Activated T-cell treated with anti-CD3 and anti-CD28 coated beads for 24 hours (primary cell): ENCODE data around the gene MAN2B2.
A peak's percentile ranks its signal among the peaks of the same experiment; 100 is the strongest.
"Not testable (repeated sequence)": the region's sequence is repeated elsewhere in the genome, so short reads cannot be mapped to it uniquely, and the experiment has no call there.

Source experiments
- DNase-seq: peaks from one replicate; pipeline ENCODE4 v3.0.0-alpha.2; 2020; ENCODE audit warnings: low read depth

The MAN2B2 gene

DNA sequence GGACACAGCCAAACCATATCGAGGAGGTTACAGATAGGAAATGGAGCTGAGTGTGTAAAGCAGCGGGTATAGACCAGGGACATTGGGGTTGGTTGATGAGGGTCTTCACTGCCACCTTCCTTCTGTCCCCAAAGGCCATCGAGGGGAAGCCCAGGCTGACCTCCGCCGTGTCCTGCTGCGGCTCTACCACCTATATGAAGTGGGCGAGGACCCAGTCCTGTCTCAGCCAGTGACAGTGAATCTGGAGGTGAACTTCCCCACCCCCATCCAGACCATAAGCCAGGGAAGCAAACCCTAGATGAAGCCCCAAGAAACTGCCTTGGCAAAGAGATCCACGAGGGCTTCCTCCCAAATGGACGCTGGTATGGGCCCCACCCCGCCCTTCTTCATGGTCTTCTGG, 42.3 kb downstream of the MAN2B2 start:
- DNase-seq: no peak

DNA sequence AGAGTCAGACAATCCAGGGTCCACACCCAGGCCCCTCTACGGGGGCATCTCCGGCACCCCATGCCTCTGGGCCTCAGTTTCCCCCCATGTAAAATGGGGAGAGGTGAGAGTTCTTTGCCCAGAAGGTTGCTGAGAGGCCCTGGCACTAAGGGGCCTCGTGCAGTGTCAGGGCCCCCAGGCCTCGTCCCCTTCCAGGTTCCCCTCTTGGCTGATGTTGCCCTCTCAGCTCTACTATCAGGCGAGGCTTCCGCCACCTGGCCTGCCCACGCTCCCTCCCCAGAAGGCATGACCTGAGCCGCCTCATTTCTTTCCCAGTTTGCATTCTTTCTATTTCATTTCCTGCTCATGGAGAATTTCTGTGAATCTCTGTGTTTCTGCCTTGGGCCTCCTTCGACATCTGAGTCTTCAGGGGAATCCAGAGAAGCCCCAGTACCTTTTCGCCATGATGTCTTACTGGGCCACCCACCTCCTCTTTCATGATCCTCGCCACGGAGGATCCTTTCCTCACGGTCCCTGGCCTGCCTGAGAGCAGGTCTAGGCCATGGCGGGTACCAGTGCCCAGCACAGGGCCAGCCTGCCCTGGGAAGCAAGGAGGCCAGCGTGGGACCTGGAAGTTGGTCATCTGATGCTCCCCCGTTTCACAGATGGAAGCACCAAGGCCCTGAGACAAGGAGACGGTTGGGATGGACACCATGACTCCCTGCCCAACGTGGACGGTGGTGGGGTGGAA, 43.6 kb downstream of the MAN2B2 start:
- DNase-seq: no peak

DNA sequence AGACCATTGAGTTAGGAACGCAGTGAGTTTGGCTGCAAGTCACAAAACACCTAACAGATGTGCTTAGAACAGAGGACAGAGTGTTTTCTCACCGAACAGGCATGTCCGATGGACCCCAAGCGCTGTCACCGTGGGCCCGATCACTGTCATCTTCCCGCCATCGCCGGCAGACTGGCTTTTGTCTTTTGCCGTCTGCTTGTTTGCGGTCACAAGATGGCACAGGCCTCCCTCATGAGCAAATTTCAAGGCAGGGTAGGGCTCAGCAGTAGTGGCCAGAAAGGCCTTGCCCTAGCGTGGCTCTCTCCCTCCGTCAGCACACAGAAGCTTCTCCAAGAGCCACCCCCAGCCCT, 44.1 kb downstream of the MAN2B2 start:
- no peak for DNase-seq

DNA sequence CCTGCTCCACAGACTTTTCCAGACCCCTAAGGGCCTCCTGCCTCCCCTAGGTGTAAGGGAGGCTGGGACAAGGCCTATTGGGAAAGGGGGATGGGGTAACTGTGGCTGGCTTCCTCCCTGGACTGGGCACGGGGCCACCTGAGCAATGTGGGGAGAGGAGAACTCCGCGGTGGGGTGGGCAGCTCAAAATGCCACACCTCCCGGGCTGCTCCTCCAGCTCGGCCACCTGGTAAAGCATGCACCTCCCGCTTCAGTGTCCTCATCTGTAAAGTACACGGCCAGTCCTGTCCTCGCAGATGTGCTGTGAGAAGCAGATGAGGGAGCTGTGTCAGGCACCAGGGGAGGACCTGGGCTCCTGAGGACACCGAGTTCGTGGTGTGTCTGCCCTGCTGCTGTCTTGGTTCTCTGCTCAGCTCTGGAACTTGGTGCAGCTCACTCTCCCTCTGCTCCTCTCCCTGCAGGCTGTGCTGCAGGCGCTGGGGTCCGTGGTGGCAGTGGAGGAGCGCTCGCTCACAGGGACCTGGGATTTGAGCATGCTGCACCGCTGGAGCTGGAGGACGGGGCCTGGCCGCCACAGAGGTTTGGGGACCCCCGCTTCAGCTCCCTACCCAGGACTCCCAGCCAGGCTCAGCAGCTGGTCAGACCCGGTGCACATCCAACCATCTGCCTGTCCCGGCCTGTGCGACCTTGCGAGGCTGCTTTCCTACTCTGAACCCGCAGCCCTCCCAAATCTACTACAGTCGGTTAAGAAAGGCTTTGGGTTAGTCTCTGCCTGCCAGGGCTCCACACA, 44.7 kb downstream of the MAN2B2 start:
- no peak for DNase-seq

DNA sequence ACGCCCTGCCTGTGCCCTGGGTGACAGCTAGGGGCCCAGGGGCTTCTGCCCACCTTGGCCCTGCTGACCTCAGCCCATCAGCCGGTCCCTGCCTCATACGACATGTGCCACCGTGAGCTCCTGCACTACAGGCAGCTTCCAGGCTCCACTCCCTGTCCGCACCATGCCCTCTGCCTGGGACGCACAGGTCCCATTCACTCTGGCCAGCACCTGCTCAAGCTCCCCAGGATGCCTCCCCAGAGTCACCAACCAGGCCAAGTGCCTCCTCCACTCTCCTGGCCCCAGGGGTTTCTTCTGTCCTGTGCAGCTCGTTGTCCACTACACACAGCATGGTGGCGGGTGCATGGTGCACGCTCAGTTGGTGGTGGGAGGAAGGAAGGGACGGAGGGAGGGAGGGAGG, 45.3 kb downstream of the MAN2B2 start:
- DNase-seq: no peak

DNA sequence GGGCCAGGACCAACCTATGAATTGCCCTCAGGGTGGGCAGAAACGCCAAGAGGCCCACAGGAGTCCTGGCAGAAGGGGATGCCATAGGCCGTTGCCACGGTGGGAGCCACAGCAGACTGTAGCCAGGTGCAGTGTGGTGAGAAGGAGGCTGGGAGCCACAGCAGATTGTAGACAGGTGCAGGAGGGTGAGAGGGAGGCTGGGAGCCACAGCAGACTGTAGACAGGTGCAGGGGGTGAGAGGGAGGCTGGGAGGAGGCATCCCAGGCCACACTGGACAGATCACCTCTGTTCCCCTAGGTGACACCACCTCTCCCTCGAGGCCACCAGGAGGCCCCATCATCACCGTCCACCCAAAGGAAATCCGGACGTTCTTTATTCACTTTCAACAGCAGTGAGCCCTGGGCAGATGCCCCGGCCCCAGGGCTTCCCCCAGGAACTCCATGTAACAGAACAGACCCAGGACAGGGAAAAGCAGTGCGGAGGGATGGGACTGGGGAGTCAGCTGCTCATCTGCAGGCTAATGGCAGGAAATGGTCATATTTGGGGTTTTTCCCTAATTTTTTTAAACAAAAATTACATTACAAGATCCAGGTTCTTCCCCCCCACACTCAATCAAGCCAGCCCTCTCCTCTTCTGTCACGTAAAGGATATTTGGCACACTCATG, 46.0 kb downstream of the MAN2B2 start:
- no peak for DNase-seq

DNA sequence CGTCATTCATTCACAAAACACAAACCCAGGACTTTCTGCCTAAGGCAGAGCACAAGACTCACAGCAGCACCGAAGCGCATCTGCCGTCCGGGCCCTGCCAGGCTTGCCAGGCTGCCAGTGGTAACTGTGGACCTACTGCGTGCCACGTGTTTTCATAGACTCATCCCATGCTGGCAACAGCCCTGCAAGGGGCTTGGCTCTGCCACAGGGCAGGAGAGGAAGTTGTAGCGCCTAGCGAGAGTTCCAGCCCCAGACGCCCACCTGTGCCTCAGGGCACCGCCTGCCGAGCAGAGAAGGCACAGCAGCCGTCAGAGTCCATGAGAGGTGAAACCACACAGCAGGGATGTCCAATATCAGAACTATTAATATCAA, 46.6 kb downstream of the MAN2B2 start:
- DNase-seq: no peak

DNA sequence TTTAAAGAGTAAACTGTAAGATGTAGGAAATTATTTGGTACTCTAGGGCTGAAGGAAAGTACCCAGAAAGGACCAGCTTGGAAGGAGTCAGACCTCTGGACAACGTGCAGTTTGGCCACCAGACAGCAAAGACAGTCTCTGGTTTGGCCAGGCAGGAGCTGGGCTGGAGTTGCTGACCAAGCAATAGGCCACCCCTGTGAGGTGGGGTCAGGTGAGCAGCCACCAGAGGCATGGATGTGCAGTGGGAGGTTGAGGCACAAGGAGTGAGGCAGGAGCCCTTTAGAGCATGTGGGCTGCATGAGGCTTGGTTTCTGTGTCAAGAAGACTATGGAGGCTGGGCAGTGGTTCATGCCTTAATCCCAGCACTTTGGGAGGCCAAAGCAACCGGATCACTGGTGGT, 47.8 kb downstream of the MAN2B2 start:
- DNase-seq: no peak

DNA sequence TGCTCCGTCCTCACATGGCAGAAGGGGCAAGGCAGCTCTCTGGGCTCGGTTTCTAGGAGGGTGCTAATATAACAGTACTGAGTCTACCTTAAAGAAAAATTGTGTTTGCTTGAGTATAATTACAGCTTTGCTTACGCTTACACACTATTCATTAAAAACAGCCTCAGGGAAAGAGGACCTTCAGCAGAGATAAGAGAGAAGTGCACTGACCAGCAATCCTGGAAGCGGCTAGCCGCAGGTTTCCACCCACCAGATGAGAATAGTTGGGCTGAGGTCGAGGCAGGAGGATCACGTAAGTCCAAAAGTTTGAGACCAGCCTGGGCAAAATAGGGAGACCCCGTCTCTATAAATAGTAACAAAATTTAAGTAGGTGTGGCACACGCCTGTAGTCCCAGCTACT, 50.3 kb downstream of the MAN2B2 start:
- no peak for DNase-seq

DNA sequence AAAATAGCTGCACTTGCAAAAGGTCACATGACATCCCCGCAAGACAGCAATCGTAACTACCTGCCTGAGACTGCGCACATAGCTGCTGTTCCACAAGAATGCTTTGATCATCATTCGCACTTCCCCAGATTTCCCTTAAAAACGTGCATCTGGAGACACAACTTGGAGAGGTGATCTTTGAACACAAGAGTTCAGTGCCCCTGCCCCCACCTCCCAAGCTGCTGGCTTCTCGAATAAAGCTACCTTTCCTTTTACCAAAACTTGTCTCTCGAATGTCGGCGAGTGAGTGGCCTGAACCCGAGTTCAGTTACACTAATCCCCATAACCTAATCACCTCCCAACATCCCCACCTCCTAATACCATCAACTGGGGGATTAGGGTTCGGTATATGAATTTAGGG, 51.1 kb downstream of the MAN2B2 start:
- no peak for DNase-seq

DNA sequence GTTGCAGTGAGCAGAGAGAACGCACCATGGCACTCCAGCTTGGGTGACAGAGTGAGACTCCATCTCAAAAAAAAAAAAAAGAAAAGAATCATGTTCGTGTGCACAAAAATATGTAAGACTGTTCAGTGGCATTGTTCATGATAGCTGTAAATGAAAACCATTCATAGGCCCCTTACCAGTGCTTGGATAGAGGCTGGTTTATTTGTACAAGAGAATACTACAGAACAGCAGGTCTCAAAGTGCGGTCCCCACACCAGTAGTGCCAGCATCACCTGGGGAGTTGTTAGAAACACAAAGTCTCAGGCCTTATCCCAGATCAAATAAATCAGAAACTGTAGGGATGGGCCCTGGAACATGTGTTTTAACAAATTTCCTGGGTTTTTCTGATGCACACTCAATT, 52.8 kb downstream of the MAN2B2 start:
- no peak for DNase-seq

DNA sequence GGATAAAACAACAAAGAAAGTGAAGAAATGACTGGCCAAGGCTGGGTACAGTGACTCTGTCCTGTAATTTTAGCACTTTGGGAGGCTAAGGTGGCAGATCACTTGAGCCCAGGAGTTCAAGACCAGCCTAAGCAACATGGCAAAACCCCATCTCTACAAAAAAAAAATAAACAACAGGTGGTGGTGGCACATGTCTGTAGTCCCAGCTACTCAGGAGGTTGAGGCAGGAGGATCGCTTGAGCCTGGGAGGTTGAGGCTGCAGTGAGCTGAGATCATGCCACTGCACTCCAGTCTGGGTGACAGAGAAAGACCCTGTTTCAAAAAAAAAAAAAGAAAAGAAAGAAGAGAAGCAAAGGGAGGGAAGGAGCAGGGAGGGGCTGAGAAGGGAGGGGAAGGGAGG, 53.5 kb downstream of the MAN2B2 start:
- DNase-seq: not testable (repeated sequence)

DNA sequence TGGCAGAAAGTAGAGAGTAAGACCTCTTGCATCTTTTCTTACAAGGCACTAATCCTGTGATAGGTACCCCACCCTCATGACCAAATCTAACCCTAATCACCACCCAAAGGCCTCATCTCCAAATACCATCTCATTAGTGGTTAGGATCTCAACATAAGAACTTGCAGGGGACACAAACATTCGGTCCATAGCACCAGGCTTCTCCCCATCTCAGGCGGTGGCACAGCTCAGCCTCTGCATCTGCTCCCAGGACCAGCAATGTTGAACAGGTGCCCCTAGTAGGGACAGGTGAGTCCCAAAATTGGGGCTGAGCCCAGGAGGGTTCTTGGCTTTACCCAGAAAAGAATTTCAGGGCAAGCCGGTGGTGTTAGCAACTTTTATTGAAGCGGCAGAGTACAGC, 57.1 kb downstream of the MAN2B2 start:
- DNase-seq: no peak

DNA sequence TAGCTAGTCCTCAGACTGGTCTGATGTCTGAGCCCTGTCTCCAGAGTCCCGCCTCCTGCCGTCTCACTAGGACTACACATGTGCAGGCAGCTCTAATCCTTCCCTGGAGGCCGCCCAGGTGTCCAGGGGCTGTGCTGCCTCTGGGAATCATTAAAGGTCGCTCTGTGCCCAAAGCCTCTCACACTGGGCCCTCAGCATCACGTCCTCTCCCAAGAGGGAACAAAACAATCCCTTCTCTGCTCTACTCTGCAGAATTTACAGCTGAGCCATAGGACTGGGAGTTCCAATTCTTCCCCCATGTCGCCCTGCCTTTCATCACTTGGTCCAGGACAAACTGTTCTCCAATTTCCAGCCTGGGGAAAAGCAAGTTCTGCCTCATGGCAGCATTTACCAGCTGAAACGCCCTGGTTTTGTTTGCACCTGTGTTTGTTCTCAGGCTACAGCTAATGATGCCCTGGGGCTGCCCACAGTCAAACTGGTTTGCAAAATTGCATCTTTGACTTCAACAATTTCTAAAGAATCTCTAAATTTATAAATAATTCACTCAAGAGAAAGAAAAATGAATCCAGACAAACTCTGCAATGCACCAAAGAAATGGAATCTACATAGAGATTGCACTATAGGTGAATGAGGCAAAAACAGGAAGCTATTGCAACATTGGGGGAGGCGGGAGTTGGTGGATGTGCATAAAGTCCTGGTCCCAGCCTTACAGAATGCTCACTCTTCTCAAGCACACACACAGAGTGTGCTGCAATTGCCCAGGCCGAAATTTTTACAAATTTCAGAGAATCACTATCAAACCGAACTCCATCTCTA, 58.3 kb downstream of the MAN2B2 start:
- no peak for DNase-seq

DNA sequence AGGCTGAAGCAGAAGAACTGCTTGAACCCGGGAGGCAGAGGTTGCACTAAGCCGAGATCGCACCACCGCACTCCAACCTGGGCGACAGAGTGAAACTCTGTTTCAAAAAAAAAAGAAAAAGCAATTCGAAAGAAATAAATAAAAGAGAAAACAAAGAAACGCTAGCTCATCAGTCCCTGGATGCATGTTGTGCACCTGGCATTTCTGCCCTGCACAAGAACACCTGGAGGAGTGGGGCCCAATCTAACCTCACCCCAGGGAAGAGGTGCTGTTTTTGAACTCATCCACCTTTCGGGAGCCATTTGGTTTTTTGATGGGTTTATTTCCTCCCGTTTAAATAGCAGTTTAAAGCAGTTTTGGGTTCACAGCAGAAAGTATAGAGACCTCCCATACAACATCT, 59.8 kb downstream of the MAN2B2 start:
- no peak for DNase-seq

DNA sequence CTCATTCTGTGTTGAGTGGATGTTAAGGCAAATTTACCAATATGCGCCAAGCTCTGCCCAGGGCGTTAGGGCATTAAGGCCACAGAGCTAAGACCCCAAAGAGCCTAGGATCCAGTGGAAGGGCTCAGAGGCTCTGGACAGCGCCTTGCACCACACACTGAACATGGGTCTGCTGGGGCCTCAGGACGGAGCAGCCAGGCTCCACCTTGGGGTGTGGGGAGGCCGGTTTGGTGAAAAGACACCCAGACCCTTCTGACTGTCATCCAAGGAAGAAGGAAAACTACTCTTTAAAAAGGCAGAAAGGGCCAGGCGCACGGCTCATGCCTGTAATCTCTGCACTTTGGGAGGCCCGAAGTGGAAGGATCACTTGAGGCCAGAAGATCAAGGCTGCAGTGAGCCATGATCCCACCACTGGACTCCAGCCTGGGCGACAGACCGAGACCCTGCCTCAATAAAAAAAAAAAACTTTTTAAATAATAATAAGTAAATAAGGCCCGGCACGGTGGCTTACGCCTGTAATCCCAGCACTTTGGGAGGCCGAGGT, 64.2 kb downstream of the MAN2B2 start:
- DNase-seq: no peak

DNA sequence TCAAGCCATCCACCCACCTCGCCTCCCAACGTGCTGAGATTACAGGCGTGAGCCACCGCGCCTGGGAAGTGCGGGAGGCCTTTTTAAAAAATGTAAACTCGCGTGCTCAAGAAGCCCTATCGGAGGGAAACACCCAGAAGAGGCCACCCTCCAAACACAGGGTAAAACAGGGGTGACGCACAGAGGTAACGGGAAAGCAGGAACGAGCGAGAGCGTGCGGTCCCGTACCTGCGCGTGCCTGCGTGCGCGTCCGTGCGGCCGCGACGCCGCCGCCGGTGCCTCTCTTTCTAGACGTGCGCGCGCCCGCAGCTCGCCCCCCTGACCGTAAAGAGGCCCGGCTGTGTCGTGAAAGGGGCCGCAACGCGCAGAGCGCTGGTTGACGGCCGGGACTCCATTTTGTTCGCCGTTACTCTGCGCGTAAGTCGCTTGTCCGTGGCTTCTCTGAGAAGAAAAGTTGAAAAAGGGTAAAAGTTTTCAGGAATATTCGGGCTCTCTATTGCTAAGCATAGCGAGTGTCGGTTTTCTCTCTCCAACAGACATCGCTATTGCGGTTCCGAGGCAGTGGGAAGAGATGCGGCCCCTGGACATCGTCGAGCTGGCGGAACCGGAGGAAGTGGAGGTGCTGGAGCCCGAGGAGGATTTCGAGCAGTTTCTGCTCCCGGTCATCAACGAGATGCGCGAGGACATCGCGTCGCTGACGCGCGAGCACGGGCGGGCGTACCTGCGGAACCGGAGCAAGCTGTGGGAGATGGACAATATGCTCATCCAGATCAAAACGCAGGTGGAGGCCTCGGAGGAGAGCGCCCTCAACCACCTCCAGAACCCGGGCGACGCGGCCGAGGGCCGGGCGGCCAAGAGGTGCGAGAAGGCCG, 65.5 kb downstream of the MAN2B2 start, which contains the start of gene MRFAP1:
TSS of gene MRFAP1 (plus strand) at position 394 of the 872 bp plus-strand sequence. CDS start at position 572, 178 bp downstream.
- peak; percentile 91 for DNase-seq

DNA sequence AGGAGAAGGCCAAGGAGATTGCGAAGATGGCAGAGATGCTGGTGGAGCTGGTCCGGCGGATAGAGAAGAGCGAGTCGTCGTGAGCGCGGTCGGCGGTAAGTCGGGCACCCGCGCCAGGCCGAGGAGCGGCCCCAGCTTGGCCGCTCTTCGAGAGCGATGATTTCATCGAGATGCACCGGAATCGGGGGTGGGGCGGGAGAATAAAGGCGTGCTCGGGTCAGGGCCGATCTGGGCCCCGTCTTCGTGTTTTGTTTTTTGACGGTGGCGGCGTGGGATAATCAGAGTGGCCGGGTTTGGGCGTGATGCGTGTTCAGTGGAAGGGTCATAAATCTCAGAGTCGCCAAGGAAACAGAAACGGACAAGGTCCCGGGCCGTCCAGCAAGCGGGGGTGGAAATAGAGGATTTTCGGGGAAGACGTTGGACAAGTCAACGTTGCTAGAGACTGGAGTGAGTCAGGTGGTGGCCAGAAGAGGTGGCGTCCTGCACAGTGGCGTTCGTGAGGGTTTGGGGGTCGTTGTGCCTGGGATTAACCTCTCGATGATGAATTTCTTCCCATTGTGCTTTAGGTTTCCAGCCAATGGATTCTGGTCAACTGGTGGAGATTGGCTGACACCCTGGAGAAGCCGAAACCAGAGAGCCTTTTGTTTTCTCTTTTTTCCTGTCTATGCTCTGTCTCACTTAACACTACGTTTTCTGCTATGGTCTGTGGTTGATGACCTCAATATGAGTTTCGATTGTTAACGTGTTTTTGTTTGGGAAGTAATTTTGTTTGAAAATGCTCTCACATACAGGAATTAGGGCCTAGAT, 66.4 kb downstream of the MAN2B2 start:
- peak; percentile 13 for DNase-seq

DNA sequence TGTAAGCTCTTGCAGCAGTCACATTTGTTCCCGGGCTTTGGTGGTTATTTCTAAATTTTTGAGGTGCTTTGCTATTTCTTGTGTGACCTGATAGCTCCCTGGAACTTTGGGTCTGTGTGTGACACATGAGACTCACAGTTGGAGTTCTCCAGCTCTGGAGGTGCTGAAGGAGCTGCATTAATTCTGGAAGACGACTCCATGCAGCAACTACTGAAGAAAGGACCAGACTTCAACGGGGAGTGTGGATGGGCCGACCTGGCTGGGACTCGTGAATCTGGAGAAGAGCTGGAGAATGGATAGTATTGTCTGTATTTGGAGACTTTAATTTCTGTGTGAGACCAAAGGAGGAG, 67.0 kb downstream of the MAN2B2 start:
- no peak for DNase-seq

DNA sequence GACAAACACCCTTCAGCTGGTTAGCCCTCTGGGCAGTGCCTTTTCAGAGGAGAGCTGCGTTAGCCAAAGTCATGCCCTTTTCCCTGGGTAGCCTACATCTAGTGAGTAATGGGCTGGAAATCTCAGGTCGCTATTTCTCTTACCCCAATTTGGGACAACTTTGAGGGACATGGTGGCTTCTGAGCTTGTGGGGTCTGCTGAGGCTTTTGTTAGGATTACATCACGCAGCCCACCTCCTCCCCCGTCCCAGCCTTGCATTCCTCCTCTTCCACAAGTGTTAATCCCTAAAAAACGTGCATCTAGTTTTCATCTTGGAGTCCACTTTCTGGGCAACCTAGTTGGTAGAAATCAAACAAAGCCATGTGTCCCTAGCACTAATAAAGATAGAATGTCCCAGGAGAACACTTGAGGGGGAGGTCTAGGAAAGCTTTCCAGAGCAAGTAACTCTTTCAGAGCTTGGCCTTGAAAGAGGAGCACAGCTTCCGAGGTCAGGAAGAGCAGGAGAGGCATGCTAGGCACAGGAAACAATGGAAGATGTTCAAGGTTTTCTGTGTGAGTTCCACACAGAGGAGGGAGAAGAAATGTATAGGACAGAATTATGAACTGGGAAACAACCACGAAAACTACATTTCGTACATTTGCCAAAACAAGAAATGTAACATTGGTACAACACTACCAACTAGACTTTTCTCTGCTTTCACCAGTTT, 68.3 kb downstream of the MAN2B2 start:
- DNase-seq: no peak
